Endothelial cell of umbilical vein (primary cell): ENCODE results near the gene DDX10. TPM values are rescaled to one million over a fixed set of nuclear protein-coding genes. Genes with fewer than 3 reads are reported as not detected.

Source experiments
- BruUV-seq: library from RNA; stranded (reverse); fragments of 400-500 nt; replicated peaks from 2 replicates; lab custom pipeline; 2021; lab: Mats Ljungman, UMichigan
- CTCF ChIA-PET: fragments of 300-600, 350-600 bp; sonication (Branson Sonifier 250); formaldehyde crosslinking; loops from one replicate; lab custom pipeline; 2021; ENCODE audit warnings: antibody characterized with exemption, inconsistent platforms; lab: Charles Lee
- POLR2A ChIA-PET: fragments of 300-600, 350-600 bp; sonication (Branson Sonifier 250); formaldehyde crosslinking; loops from one replicate; lab custom pipeline; 2021; ENCODE audit warnings: antibody characterized with exemption, inconsistent platforms; lab: Charles Lee
- DNase-seq: peaks from one replicate; pipeline ENCODE4 v3.0.0-alpha.2; 2011; ENCODE audit warnings: low read depth, low spot score
- FAIRE-seq: peaks from 2 replicates; lab custom pipeline; 2011; peaks lifted over from hg19 to GRCh38; lab: Jason Lieb, UNC
- H2AFZ ChIP-seq: 2 replicates; pipeline ENCODE4 v1.6.0; 2012; ENCODE audit warnings: low read depth, low read length, control low read depth, inconsistent platforms
- H3K27ac ChIP-seq: 2 replicates; pipeline ENCODE4 v1.5.1; 2011; ENCODE audit warnings: low read depth, mild to moderate bottlenecking, control low read depth, low read length, moderate library complexity; ENCODE audit not compliant: insufficient read depth
- H3K27me3 ChIP-seq, 2 experiments: 2 replicates each; pipeline versions ENCODE4 v1.6.0 to v1.6.1; 2011; ENCODE audit warnings: low read length in 2 of 2, mixed read lengths in 1 of 2; ENCODE audit not compliant: control insufficient read depth in 2 of 2, insufficient read depth in 2 of 2
- H3K36me3 ChIP-seq, 2 experiments: 2 replicates in 1 of 2; 3 replicates in 1 of 2; pipeline ENCODE4 v1.5.1; 2011; ENCODE audit warnings: low read length in 2 of 2, mild to moderate bottlenecking in 1 of 2, moderate library complexity in 1 of 2; ENCODE audit not compliant: control insufficient read depth in 2 of 2, insufficient read depth in 2 of 2; ENCODE audit errors: extremely low read depth in 1 of 2
- H3K4me1 ChIP-seq: 3 replicates; pipeline ENCODE4 v1.5.1; 2011; ENCODE audit warnings: mild to moderate bottlenecking, low read length; ENCODE audit not compliant: control insufficient read depth, insufficient read depth; ENCODE audit errors: extremely low read depth
- H3K4me2 ChIP-seq: 2 replicates; pipeline ENCODE4 v1.6.1; 2011; ENCODE audit warnings: low read length, control low read depth, mixed read lengths; ENCODE audit not compliant: insufficient read depth
- H3K4me3 ChIP-seq, 3 experiments: fragments of 200-600 bp in 1 of 3; sonication (generic), shearing (Covaris generic) in 1 of 3; replicated peaks in 1 of 3; 2 replicates each; pipeline ENCODE4 v1.5.1; 2011 to 2016; ENCODE audit warnings: control low read depth in 3 of 3, low read length in 3 of 3, mild to moderate bottlenecking in 2 of 3, inconsistent platforms in 1 of 3, low read depth in 1 of 3, moderate library complexity in 1 of 3; ENCODE audit not compliant: insufficient read depth in 1 of 3
- H3K79me2 ChIP-seq: 2 replicates; pipeline ENCODE4 v1.6.0; 2012; ENCODE audit warnings: low read length, inconsistent platforms; ENCODE audit not compliant: control insufficient read depth, insufficient read depth
- H3K9ac ChIP-seq: replicated peaks from 2 replicates; pipeline ENCODE3; 2011; ENCODE audit warnings: low read length, control low read depth; ENCODE audit not compliant: insufficient read depth; ENCODE audit errors: extremely low read depth
- H3K9me1 ChIP-seq: replicated peaks from 3 replicates; pipeline ENCODE4 v1.6.0; 2011; ENCODE audit warnings: mild to moderate bottlenecking, low read length; ENCODE audit not compliant: control insufficient read depth, insufficient read depth; ENCODE audit errors: extremely low read depth
- H3K9me3 ChIP-seq: replicated peaks from 2 replicates; pipeline ENCODE4 v1.5.1; 2012; ENCODE audit warnings: low read length, inconsistent platforms; ENCODE audit not compliant: control insufficient read depth, insufficient read depth
- H4K20me1 ChIP-seq: replicated peaks from 2 replicates; pipeline ENCODE3; 2011; ENCODE audit warnings: mild to moderate bottlenecking, low read length; ENCODE audit not compliant: control insufficient read depth, insufficient read depth; ENCODE audit errors: extremely low read depth
- EZH2 ChIP-seq: IDR thresholded peaks from 2 replicates; pipeline ENCODE4 v1.6.1; 2012; ENCODE audit warnings: borderline replicate concordance, low read depth, mild to moderate bottlenecking, moderate library complexity, low read length, inconsistent platforms; ENCODE audit not compliant: severe bottlenecking
- FOS ChIP-seq: IDR thresholded peaks from 2 replicates; pipeline ENCODE4 v1.6.1; 2011; ENCODE audit warnings: mild to moderate bottlenecking, low read length, moderate library complexity, borderline replicate concordance; ENCODE audit not compliant: insufficient read depth
- GATA2 ChIP-seq: IDR thresholded peaks from 2 replicates; pipeline ENCODE4 v1.7.0; 2011; ENCODE audit warnings: low read depth, mild to moderate bottlenecking, moderate library complexity, mixed read lengths, low read length; ENCODE audit not compliant: insufficient read length, insufficient read depth
- JUN ChIP-seq: IDR thresholded peaks from 2 replicates; pipeline ENCODE4 v1.6.1; 2011; ENCODE audit warnings: borderline replicate concordance, low read depth; ENCODE audit not compliant: insufficient read length, insufficient read depth
- MYC ChIP-seq: IDR thresholded peaks from one replicate; pipeline ENCODE4 v1.6.1; 2011; ENCODE audit warnings: mild to moderate bottlenecking, low read depth, low read length
- POLR2A ChIP-seq: IDR thresholded peaks from 2 replicates; pipeline ENCODE4 v1.6.1; 2012; ENCODE audit warnings: low read depth, mild to moderate bottlenecking, control low read depth, low read length
- POLR2AphosphoS5 ChIP-seq: IDR thresholded peaks from 2 replicates; pipeline ENCODE4 v1.6.1; 2012; ENCODE audit warnings: low read depth, mild to moderate bottlenecking, control low read depth, low read length, moderate library complexity; ENCODE audit not compliant: insufficient read depth
- dilution Hi-C: fragments of 300-500 bp; cut with MboI; formaldehyde crosslinking; loops from one replicate; pipeline ENCODE4 v1.15.0; 2019; ENCODE audit warnings: low sequenced_read_pairs; ENCODE audit not compliant: extremely low pct_ligation_motif_present
- intact Hi-C: fragments of 100-400 bp; cut with micrococcal nuclease; formaldehyde crosslinking; loops from one replicate; pipeline ENCODE4 v1.10.0; 2022
- polyA plus RNA-seq, 4 experiments: library from polyadenylated mRNA; depleted of rRNA in 3 of 4; stranded (reverse) in 3 of 4; unstranded in 1 of 4; fragments of >200 nt; gene quantifications; 2 replicates each; pipeline versions ENCODE4 v1.2.1 to v1.2.3, GENCODE V29; 2011 to 2012; ENCODE audit warnings: missing spikeins in 1 of 4
- total RNA-seq: library from RNA; stranded (reverse); gene quantifications from 2 replicates; pipeline ENCODE4 v1.2.3, GENCODE V29; 2021
- TF ChIP-seq, protein P1 (sequence below), 2 donors: IDR thresholded peaks; 1 replicate in 1 of 2; 2 replicates in 1 of 2; pipeline ENCODE4 v1.5.1; 2011; ENCODE audit warnings: low read length in 2 of 2, mild to moderate bottlenecking in 2 of 2, moderate library complexity in 2 of 2, control low read depth in 1 of 2, inconsistent platforms in 1 of 2, low read depth in 1 of 2; ENCODE audit not compliant: insufficient read depth in 1 of 2; ENCODE audit errors: extremely low read depth in 1 of 2
- TF ChIP-seq, protein P2 (sequence below): IDR thresholded peaks from 2 replicates; pipeline ENCODE4 v1.6.1; 2011; ENCODE audit not compliant: insufficient read depth, insufficient read length

DDX10 gene
- total and polyA plus RNA-seq, 2 donors (not counting 3 experiments of a cell fraction or from before 2014, with no cell fraction given) = 29.8 to 35.2 TPM

DNA sequence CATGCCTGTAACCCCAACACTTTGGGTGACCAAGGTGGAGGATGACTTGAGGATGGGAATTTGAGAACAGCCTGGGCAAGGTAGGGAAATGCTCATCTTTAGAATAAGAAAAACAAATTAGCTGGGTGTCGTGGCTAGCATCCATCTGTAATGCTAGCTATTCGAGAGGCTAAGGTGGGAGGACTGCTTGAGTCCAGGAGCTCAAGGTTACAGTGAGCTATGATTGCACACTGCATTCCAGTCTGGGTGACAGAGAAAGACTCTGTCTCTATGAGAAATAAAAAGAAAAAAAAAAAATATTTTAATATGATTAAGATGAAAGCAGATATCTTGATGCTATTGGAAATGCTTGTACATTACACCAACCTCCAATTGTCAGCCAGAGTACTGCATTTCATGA is 28.6 kb upstream of the DDX10 start:
- no peaks in the 10 kb centered on the region for H4K20me1 ChIP-seq
- H3K27me3 ChIP-seq = peaks cover 11 to 25% of the 10 kb centered on the region in 2 experiments
- intact Hi-C loops = no loop called here
- no peak overlapping the region for H2AFZ ChIP-seq
- H3K9ac ChIP-seq = no peak overlapping the region
- dilution Hi-C loops = no loop called here
- no peak overlapping the region for H3K4me2 ChIP-seq
- no peak overlapping the region for H3K4me3 ChIP-seq
- CTCF ChIA-PET = no interaction called here
- no peak for FAIRE-seq
- TF ChIP-seq MYC = no peak
- TF ChIP-seq, protein P1, sequence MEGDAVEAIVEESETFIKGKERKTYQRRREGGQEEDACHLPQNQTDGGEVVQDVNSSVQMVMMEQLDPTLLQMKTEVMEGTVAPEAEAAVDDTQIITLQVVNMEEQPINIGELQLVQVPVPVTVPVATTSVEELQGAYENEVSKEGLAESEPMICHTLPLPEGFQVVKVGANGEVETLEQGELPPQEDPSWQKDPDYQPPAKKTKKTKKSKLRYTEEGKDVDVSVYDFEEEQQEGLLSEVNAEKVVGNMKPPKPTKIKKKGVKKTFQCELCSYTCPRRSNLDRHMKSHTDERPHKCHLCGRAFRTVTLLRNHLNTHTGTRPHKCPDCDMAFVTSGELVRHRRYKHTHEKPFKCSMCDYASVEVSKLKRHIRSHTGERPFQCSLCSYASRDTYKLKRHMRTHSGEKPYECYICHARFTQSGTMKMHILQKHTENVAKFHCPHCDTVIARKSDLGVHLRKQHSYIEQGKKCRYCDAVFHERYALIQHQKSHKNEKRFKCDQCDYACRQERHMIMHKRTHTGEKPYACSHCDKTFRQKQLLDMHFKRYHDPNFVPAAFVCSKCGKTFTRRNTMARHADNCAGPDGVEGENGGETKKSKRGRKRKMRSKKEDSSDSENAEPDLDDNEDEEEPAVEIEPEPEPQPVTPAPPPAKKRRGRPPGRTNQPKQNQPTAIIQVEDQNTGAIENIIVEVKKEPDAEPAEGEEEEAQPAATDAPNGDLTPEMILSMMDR (IDR thresholded peaks at IDR 0.05; ENCODE audit: extremely low read depth in 1 of 2, insufficient read depth in 1 of 2, low read depth in 1 of 2, low read length in 2 of 2) = no peak
- H3K9me1 ChIP-seq = no peaks in the 10 kb centered on the region
- H3K27ac ChIP-seq = no peak overlapping the region
- no peak for DNase-seq
- BruUV-seq = no TSS peak
- no peaks in the 10 kb centered on the region for H3K79me2 ChIP-seq
- H3K4me1 ChIP-seq = no peaks in the 10 kb centered on the region
- POLR2A ChIA-PET = no interaction called here
- no peaks in the 10 kb centered on the region for H3K9me3 ChIP-seq
- no peaks in the 10 kb centered on the region for H3K36me3 ChIP-seq

DNA sequence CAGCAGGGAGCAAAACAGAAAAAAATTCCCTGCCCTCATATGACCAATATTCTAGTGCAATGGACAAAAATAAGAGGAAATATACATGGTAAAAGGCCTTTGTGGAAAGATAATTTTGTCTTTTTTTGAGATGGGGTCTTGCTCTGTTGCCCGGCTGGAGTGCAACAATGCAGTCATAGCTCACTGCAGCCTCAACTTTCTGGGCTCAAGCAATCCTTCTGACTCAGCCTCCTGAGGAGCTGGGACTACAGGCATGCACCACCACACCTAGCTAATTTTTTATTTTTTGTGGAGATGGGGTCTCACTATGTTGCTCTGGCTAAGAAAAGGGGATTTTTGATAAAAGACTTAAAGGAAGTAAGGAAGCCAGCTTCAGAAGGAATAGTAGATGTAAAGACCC is 25.7 kb upstream of the DDX10 start:
- CTCF ChIA-PET = interaction anchor here (1.2 kb wide), 1 partner anchor 522 kb away, joined by 7 read pairs; no protein-coding TSS in a partner anchor

More for the DNA sequence above, 25.7 kb upstream of the DDX10 start:
- dilution Hi-C loops = no loop called here
- no peaks in the 10 kb centered on the region for H3K9me3 ChIP-seq
- H3K4me1 ChIP-seq = no peaks in the 10 kb centered on the region
- no peak overlapping the region for H3K4me3 ChIP-seq
- H3K27ac ChIP-seq = no peak overlapping the region
- H3K27me3 ChIP-seq = peaks cover 13 to 22% of the 10 kb centered on the region in 2 experiments
- DNase-seq = no peak
- H3K4me2 ChIP-seq = no peak overlapping the region
- no peaks in the 10 kb centered on the region for H3K36me3 ChIP-seq
- H3K79me2 ChIP-seq = no peaks in the 10 kb centered on the region
- no peaks in the 10 kb centered on the region for H3K9me1 ChIP-seq
- no TSS peak for BruUV-seq
- POLR2A ChIA-PET = no interaction called here
- H4K20me1 ChIP-seq = no peaks in the 10 kb centered on the region
- no peak overlapping the region for H3K9ac ChIP-seq
- intact Hi-C loops = no loop called here
- FAIRE-seq = no peak
- no peak overlapping the region for H2AFZ ChIP-seq
- TF ChIP-seq EZH2 (no peak), POLR2A (no peak), JUN (no peak), GATA2 (no peak), MYC (no peak), FOS (no peak), POLR2AphosphoS5 (no peak)
- TF ChIP-seq, protein P1 (IDR thresholded peaks at IDR 0.05; ENCODE audit: extremely low read depth in 1 of 2, insufficient read depth in 1 of 2, low read depth in 1 of 2, low read length in 2 of 2) = no peak
- TF ChIP-seq, protein P2, sequence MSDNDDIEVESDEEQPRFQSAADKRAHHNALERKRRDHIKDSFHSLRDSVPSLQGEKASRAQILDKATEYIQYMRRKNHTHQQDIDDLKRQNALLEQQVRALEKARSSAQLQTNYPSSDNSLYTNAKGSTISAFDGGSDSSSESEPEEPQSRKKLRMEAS = no peak
